ENCODE results near the gene TRPM8. TPM values are rescaled to one million over a fixed set of nuclear protein-coding genes. Genes with fewer than 3 reads are reported as not detected.

The TRPM8 gene
- total RNA-seq, 1 experiment from 2014 or later = 3.9 TPM

GRCh38 chr2:234002281-234002680, 85.1 kb downstream of the TRPM8 start:
- no peak overlapping the region for H3K4me3 ChIP-seq (ENCODE audit: low read depth in 2 of 2, low read length in 2 of 2)
- intact Hi-C loops (cut with micrococcal nuclease; ENCODE audit: unreplicated experiment) = no loop called here
- no TSS peak for BruUV-seq (replicated peaks)
- CTCF ChIA-PET = no interaction called here
- TF ChIP-seq POLR2AphosphoS5 (IDR thresholded peaks at IDR 0.05; ENCODE audit: low read depth, low read length) = no peak
- no peak for TF ChIP-seq REST (IDR thresholded peaks at IDR 0.05; ENCODE audit: insufficient read depth in 1 of 2, low read depth in 2 of 2, low read length in 1 of 2)
- TF ChIP-seq SIN3A (IDR thresholded peaks at IDR 0.05; ENCODE audit: borderline replicate concordance, insufficient read depth, low read depth, low read length) = no peak
- POLR2A ChIA-PET = no interaction called here
- H3K4me1 ChIP-seq (ENCODE audit: control insufficient read depth, insufficient read depth, low read length) = peaks cover 26% of the 10 kb centered on the region
- in situ Hi-C loops (cut with HindIII; ENCODE audit: low pct_unique_long_range_greater_than_20kb, low sequenced_read_pairs) = no loop called here
- DNase-seq (ENCODE audit: low read depth, low spot score) = no peak
- H3K27ac ChIP-seq (ENCODE audit: low read length) = peak overlapping the region; percentile 29
- no peaks in the 10 kb centered on the region for H3K9me3 ChIP-seq (ENCODE audit: control insufficient read depth, insufficient read depth, low read depth, low read length)
- no peak for ATAC-seq
- H3K36me3 ChIP-seq (ENCODE audit: control insufficient read depth, insufficient read depth, low read length) = no peaks in the 10 kb centered on the region
- H3K27me3 ChIP-seq (ENCODE audit: control insufficient read depth, insufficient read depth, low read length) = no peaks in the 10 kb centered on the region

DNA sequence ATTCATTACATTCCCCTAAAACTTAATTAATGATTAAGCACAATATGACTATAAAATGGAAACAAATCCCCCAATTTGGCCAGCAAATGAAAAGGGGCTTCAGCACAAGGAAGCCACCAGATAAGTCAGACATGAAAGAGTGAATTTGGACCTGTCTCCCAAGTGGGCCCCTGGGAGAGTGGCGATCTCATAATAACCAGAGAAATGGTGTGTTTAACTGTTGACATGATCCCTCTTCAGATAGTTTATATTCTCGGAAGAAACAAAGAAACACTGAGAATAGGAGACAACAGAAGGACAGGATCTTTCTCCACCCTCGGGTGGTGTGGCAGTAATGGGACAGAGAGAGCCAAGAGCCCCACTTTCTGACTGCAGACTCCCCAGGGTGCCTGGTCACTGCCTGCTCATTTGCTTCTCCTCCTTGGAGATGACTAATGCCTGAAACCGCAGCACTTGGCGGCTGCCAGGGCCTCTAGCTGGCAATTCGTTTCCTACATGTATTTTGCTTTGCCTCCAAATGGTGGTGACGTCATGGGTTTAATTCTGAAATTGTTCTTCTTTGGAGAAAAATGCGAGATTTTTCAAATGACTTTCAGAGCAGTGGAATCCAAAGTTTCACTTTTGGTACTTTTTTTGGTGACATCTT, 86.9 kb downstream of the TRPM8 start:
- POLR2A ChIA-PET = no interaction called here
- in situ Hi-C loops (cut with HindIII; ENCODE audit: low pct_unique_long_range_greater_than_20kb, low sequenced_read_pairs) = no loop called here
- H3K27ac ChIP-seq (ENCODE audit: low read length) = peak overlapping the region; percentile 87
- no peaks in the 10 kb centered on the region for H3K36me3 ChIP-seq (ENCODE audit: control insufficient read depth, insufficient read depth, low read length)
- CTCF ChIA-PET = no interaction called here
- intact Hi-C loops (cut with micrococcal nuclease; ENCODE audit: unreplicated experiment) = no loop called here
- H3K27me3 ChIP-seq (ENCODE audit: control insufficient read depth, insufficient read depth, low read length) = no peaks in the 10 kb centered on the region
- H3K4me1 ChIP-seq (ENCODE audit: control insufficient read depth, insufficient read depth, low read length) = peaks cover 26% of the 10 kb centered on the region
- BruUV-seq (replicated peaks) = no TSS peak
- no peak for TF ChIP-seq SIN3A (IDR thresholded peaks at IDR 0.05; ENCODE audit: borderline replicate concordance, insufficient read depth, low read depth, low read length)
- TF ChIP-seq TCF7L2 (IDR thresholded peaks at IDR 0.05; ENCODE audit: low read depth, low read length) = 0 out of 2 replicates have a peak, but pooled peaks have one; percentile 24
- TF ChIP-seq, protein P1, sequence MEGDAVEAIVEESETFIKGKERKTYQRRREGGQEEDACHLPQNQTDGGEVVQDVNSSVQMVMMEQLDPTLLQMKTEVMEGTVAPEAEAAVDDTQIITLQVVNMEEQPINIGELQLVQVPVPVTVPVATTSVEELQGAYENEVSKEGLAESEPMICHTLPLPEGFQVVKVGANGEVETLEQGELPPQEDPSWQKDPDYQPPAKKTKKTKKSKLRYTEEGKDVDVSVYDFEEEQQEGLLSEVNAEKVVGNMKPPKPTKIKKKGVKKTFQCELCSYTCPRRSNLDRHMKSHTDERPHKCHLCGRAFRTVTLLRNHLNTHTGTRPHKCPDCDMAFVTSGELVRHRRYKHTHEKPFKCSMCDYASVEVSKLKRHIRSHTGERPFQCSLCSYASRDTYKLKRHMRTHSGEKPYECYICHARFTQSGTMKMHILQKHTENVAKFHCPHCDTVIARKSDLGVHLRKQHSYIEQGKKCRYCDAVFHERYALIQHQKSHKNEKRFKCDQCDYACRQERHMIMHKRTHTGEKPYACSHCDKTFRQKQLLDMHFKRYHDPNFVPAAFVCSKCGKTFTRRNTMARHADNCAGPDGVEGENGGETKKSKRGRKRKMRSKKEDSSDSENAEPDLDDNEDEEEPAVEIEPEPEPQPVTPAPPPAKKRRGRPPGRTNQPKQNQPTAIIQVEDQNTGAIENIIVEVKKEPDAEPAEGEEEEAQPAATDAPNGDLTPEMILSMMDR (IDR thresholded peaks at IDR 0.05) = no peak
- TF ChIP-seq REST (IDR thresholded peaks at IDR 0.05; ENCODE audit: insufficient read depth in 1 of 2, low read depth in 2 of 2, low read length in 1 of 2) = no peak
- TF ChIP-seq POLR2AphosphoS5 (IDR thresholded peaks at IDR 0.05; ENCODE audit: low read depth, low read length) = peak; percentile 30; the same call in 1 of the 2 replicates
- ATAC-seq (peak; percentile 99), DNase-seq (ENCODE audit: low read depth, low spot score) (peak; percentile 55)
- H3K9me3 ChIP-seq (ENCODE audit: control insufficient read depth, insufficient read depth, low read depth, low read length) = no peaks in the 10 kb centered on the region
- peak overlapping the region in 1 of 2 experiments; percentile 24; a peak in 2 of 4 replicates for H3K4me3 ChIP-seq (ENCODE audit: low read depth in 2 of 2, low read length in 2 of 2)

Measured in Panc1 (cell line).